Naive thymus-derived CD4-positive, alpha-beta T cell (primary cell): Measurements from ENCODE around the gene FGFR3. TPM values are rescaled to one million over a fixed set of nuclear protein-coding genes. Genes with fewer than 3 reads are reported as not detected.
A peak's percentile ranks its signal among the peaks of the same experiment; 100 is the strongest.

Experiments
- ATAC-seq: fragments of 150-1000 bp; cut with Tn5 transposase; 2 replicates; pipeline ENCODE4 v1.10.0; 2021; ENCODE audit warnings: mild to moderate bottlenecking, moderate library complexity
- CTCF ChIA-PET: fragments of 350-600 bp; sonication (Branson Sonifier 250); formaldehyde crosslinking; loops from one replicate; lab custom pipeline; 2021; ENCODE audit warnings: antibody characterized with exemption; lab: Charles Lee
- POLR2A ChIA-PET: fragments of 350-600 bp; sonication (Branson Sonifier 250); formaldehyde crosslinking; loops from one replicate; lab custom pipeline; 2021; ENCODE audit warnings: antibody characterized with exemption, inconsistent platforms; lab: Charles Lee
- DNase-seq, 9 donors: peaks; one replicate each; pipeline versions ENCODE4 v3.0.0 to v3.0.0-alpha.2; 2020 to 2022; ENCODE audit warnings: mixed read lengths in 1 of 9
- H3K27ac ChIP-seq: one replicate; pipeline ENCODE4 v1.7.0; 2013; ENCODE audit warnings: mild to moderate bottlenecking, low read depth, low read length, moderate library complexity
- H3K27me3 ChIP-seq, 2 donors: one replicate each; pipeline ENCODE4 v1.7.0; 2013; ENCODE audit warnings: low read length in 2 of 2, mild to moderate bottlenecking in 2 of 2, moderate library complexity in 2 of 2; ENCODE audit not compliant: control insufficient read depth in 2 of 2, insufficient read depth in 2 of 2
- H3K36me3 ChIP-seq, 3 experiments: 1 replicate in 2 of 3; 2 replicates in 1 of 3; pipeline ENCODE4 v1.7.0; 2013; ENCODE audit warnings: low read length in 3 of 3, mild to moderate bottlenecking in 3 of 3, moderate library complexity in 1 of 3; ENCODE audit not compliant: insufficient read depth in 3 of 3, control insufficient read depth in 2 of 3
- H3K4me1 ChIP-seq, 2 donors: one replicate each; pipeline ENCODE4 v1.7.0; 2013; ENCODE audit warnings: low read length in 2 of 2, mild to moderate bottlenecking in 2 of 2, moderate library complexity in 1 of 2; ENCODE audit not compliant: control insufficient read depth in 2 of 2, insufficient read depth in 2 of 2
- H3K4me3 ChIP-seq: 2 replicates; pipeline ENCODE4 v1.7.0; 2013; ENCODE audit warnings: mild to moderate bottlenecking, low read length
- H3K9me3 ChIP-seq, 3 experiments: 1 replicate in 2 of 3; 2 replicates in 1 of 3; pipeline ENCODE4 v1.7.0; 2013; ENCODE audit warnings: low read length in 3 of 3; ENCODE audit not compliant: control insufficient read depth in 2 of 3
- H3K27ac Mint-ChIP-seq, 9 donors: one replicate each; pipeline ENCODE4 v1.8.0; 2020 to 2022; ENCODE audit warnings: mixed read lengths in 9 of 9, mild to moderate bottlenecking in 8 of 9, moderate library complexity in 5 of 9, inconsistent platforms in 2 of 9
- H3K27me3 Mint-ChIP-seq, 5 donors: one replicate each; pipeline ENCODE4 v1.8.0; 2021 to 2022; ENCODE audit warnings: mixed read lengths in 5 of 5, mild to moderate bottlenecking in 1 of 5
- H3K36me3 Mint-ChIP-seq, 5 donors: one replicate each; pipeline ENCODE4 v1.8.0; 2020 to 2022; ENCODE audit warnings: mixed read lengths in 5 of 5, mild to moderate bottlenecking in 3 of 5, inconsistent platforms in 1 of 5
- H3K4me1 Mint-ChIP-seq, 7 donors: one replicate each; pipeline ENCODE4 v1.8.0; 2020 to 2022; ENCODE audit warnings: mixed read lengths in 7 of 7, mild to moderate bottlenecking in 3 of 7, inconsistent platforms in 1 of 7
- H3K4me3 Mint-ChIP-seq, 10 donors: one replicate each; pipeline ENCODE4 v1.8.0; 2020 to 2022; ENCODE audit warnings: mild to moderate bottlenecking in 10 of 10, mixed read lengths in 10 of 10, moderate library complexity in 6 of 10, inconsistent platforms in 2 of 10
- H3K9me3 Mint-ChIP-seq, 11 donors: one replicate each; pipeline ENCODE4 v1.8.0; 2020 to 2022; ENCODE audit warnings: mixed read lengths in 11 of 11, mild to moderate bottlenecking in 4 of 11, inconsistent platforms in 1 of 11, moderate library complexity in 1 of 11
- intact Hi-C, 2 donors: fragments of 100-400 bp; cut with micrococcal nuclease; formaldehyde crosslinking; loops; one replicate each; pipeline ENCODE4 v1.15.1; 2023
- polyA plus RNA-seq, 2 donors: library from polyadenylated mRNA; unstranded; fragments of 300-500 nt; fragmentation: Illumina TruSeq; gene quantifications; one replicate each; pipeline ENCODE4 v1.2.3, GENCODE V29; 2021
- total RNA-seq, 6 experiments: library from RNA in 5 of 6; stranded (reverse) in 5 of 6; gene quantifications; 1 replicate in 5 of 6; 2 replicates in 1 of 6; pipeline ENCODE4 v1.2.3 and lab custom pipeline; 2021 to 2026

The FGFR3 gene
- total RNA-seq (1 to 10 TPM in 1 of 5 experiments, not detected in 4; 1.0 TPM), polyA plus RNA-seq (not detected), total RNA-seq (lab: John Stamatoyannopoulos, UW) (not detected)

- peak within 1 kb of the TSS in 1 of 9 donors; percentile 56 for H3K27ac Mint-ChIP-seq
These were observed at the start of gene FGFR3 for GRCh38 chr4:1792832-1793495. FGFR3 (plus strand) TSS chr4:1793293; CDS start chr4:1793935, 642 bp downstream.

GRCh38 chr4:1743551-1743950, 49.5 kb upstream of the FGFR3 start:
- Histone ChIP-seq H3K36me3 (peaks cover 0 to 63% (median 14%) of the 10 kb centered on the region in 3 experiments), H3K4me3 (no peak overlapping the region), H3K27me3 (no peaks in the 10 kb centered on the region), H3K9me3 (peaks cover 0 to 4% (median 0%) of the 10 kb centered on the region in 3 experiments), H3K4me1 (no peaks in the 10 kb centered on the region), H3K27ac (no peak overlapping the region)
- H3K27me3 Mint-ChIP-seq, result no peaks in the 10 kb centered on the region
- peaks cover 7 to 25% (median 14%) of the 10 kb centered on the region in 5 donors for H3K36me3 Mint-ChIP-seq
- H3K4me1 Mint-ChIP-seq, result no peaks in the 10 kb centered on the region
- POLR2A ChIA-PET, result no interaction called here
- H3K27ac Mint-ChIP-seq, result peak overlapping the region in 4 of 9 donors; percentile 28 to 65 (median 35)
- ATAC-seq (no peak), DNase-seq (no peak)
- peaks cover 0 to 6% (median 4%) of the 10 kb centered on the region in 11 donors for H3K9me3 Mint-ChIP-seq
- no peak overlapping the region for H3K4me3 Mint-ChIP-seq
- intact Hi-C loops, result no loop called here
- CTCF ChIA-PET, result interaction anchor here (0.6 to 2.4 kb wide), 2 partner anchors 118 to 157 kb away, joined by 3 to 13 read pairs; no protein-coding TSS in a partner anchor

More at GRCh38 chr4:1792832-1793495, at the start of gene FGFR3:
- H3K36me3 Mint-ChIP-seq, result no peaks in the 10 kb centered on the region
- peak in 3 of 9 donors; percentile 16 to 71 (median 31) for DNase-seq
- peak within 1 kb of the TSS in 8 of 10 donors; percentile 34 to 72 (median 46) for H3K4me3 Mint-ChIP-seq
- peaks cover 0 to 1% (median 0%) of the 10 kb centered on the region in 7 donors for H3K4me1 Mint-ChIP-seq
- peaks cover 0 to 5% of the 10 kb centered on the region in 2 donors for H3K4me1 ChIP-seq
- H3K36me3 ChIP-seq, result no peaks in the 10 kb centered on the region
- no peak within 1 kb of the TSS for H3K4me3 ChIP-seq
- peak; percentile 90 for ATAC-seq
- no peak within 1 kb of the TSS for H3K27ac ChIP-seq
- no peaks in the 10 kb centered on the region for H3K9me3 ChIP-seq
- ChIA-PET CTCF (no interaction called here), POLR2A (no interaction called here)
- peaks cover 9 to 28% (median 11%) of the 10 kb centered on the region in 5 donors for H3K27me3 Mint-ChIP-seq
- intact Hi-C loops, result loop anchor here in 1 of 2 donors (2.0 to 5.0 kb wide), 2 partner anchors 26 to 1279 kb away; partner anchors contain the start of genes HTT and HTT-AS
- H3K27me3 ChIP-seq, result peaks cover 0 to 12% of the 10 kb centered on the region in 2 donors
- no peaks in the 10 kb centered on the region for H3K9me3 Mint-ChIP-seq

- Mint-ChIP-seq H3K4me1 (no peaks in the 10 kb centered on the region), H3K9me3 (peaks cover 0 to 2% (median 0%) of the 10 kb centered on the region in 11 donors), H3K36me3 (peaks cover 4 to 20% (median 10%) of the 10 kb centered on the region in 5 donors), H3K27ac (peak overlapping the region in 1 of 9 donors; percentile 14), H3K27me3 (no peaks in the 10 kb centered on the region), H3K4me3 (no peak overlapping the region)
- CTCF ChIA-PET, result interaction anchor here (0.6 to 2.4 kb wide), 4 partner anchors 65 to 156 kb away, joined by 3 to 13 read pairs (median 4); no protein-coding TSS in a partner anchor
- POLR2A ChIA-PET, result no interaction called here
- intact Hi-C loops, result no loop called here
- ATAC-seq, result no peak
- no peaks in the 10 kb centered on the region for H3K9me3 ChIP-seq
- no peaks in the 10 kb centered on the region for H3K27me3 ChIP-seq
- peaks cover 0 to 59% (median 14%) of the 10 kb centered on the region in 3 experiments for H3K36me3 ChIP-seq
- no peaks in the 10 kb centered on the region for H3K4me1 ChIP-seq
- H3K4me3 ChIP-seq, result no peak overlapping the region
- no peak for DNase-seq
- H3K27ac ChIP-seq, result no peak overlapping the region
These were observed 49.1 kb upstream of the FGFR3 start for GRCh38 chr4:1743975-1744374.

- Histone ChIP-seq H3K9me3 (no peaks in the 10 kb centered on the region), H3K27ac (no peak overlapping the region), H3K27me3 (no peaks in the 10 kb centered on the region), H3K4me3 (no peak overlapping the region), H3K4me1 (no peaks in the 10 kb centered on the region), H3K36me3 (peaks cover 0 to 53% (median 10%) of the 10 kb centered on the region in 3 experiments)
- no peak for ATAC-seq
- H3K27ac Mint-ChIP-seq, result no peak overlapping the region
- POLR2A ChIA-PET, result interaction anchor here (0.5 kb wide), 1 partner anchor 574 kb away, joined by 3 read pairs; no protein-coding TSS in a partner anchor
- H3K4me1 Mint-ChIP-seq, result no peaks in the 10 kb centered on the region
- intact Hi-C loops, result no loop called here
- H3K4me3 Mint-ChIP-seq, result no peak overlapping the region
- H3K9me3 Mint-ChIP-seq, result no peaks in the 10 kb centered on the region
- no peaks in the 10 kb centered on the region for H3K27me3 Mint-ChIP-seq
- H3K36me3 Mint-ChIP-seq, result peaks cover 4 to 16% (median 7%) of the 10 kb centered on the region in 5 donors
- CTCF ChIA-PET, result interaction anchor here (0.8 to 2.4 kb wide), 4 partner anchors 65 to 156 kb away, joined by 3 to 13 read pairs (median 4); no protein-coding TSS in a partner anchor
- DNase-seq, result no peak
These were observed 48.5 kb upstream of the FGFR3 start for GRCh38 chr4:1744552-1744951.

- ChIA-PET CTCF (interaction anchor here (0.8 to 2.4 kb wide), 5 partner anchors 52 to 155 kb away, joined by 3 to 13 read pairs (median 4); no protein-coding TSS in a partner anchor), POLR2A (interaction anchor here (0.5 kb wide), 1 partner anchor 573 kb away, joined by 3 read pairs; no protein-coding TSS in a partner anchor)
- ATAC-seq (no peak), DNase-seq (no peak)
- H3K36me3 ChIP-seq, result peaks cover 0 to 47% (median 10%) of the 10 kb centered on the region in 3 experiments
- no peaks in the 10 kb centered on the region for H3K27me3 ChIP-seq
- Mint-ChIP-seq H3K4me3 (no peak overlapping the region), H3K36me3 (peaks cover 4 to 16% (median 7%) of the 10 kb centered on the region in 5 donors), H3K9me3 (no peaks in the 10 kb centered on the region), H3K27me3 (no peaks in the 10 kb centered on the region), H3K4me1 (no peaks in the 10 kb centered on the region), H3K27ac (peak overlapping the region in 1 of 9 donors; percentile 19)
- intact Hi-C loops, result no loop called here
- H3K4me1 ChIP-seq, result no peaks in the 10 kb centered on the region
- no peak overlapping the region for H3K27ac ChIP-seq
- H3K4me3 ChIP-seq, result no peak overlapping the region
- no peaks in the 10 kb centered on the region for H3K9me3 ChIP-seq
These were observed 47.9 kb upstream of the FGFR3 start for GRCh38 chr4:1745165-1745564.

- Histone ChIP-seq H3K27ac (no peak overlapping the region), H3K4me3 (no peak overlapping the region), H3K9me3 (no peaks in the 10 kb centered on the region), H3K27me3 (no peaks in the 10 kb centered on the region), H3K4me1 (no peaks in the 10 kb centered on the region), H3K36me3 (peaks cover 0 to 42% (median 10%) of the 10 kb centered on the region in 3 experiments)
- H3K4me3 Mint-ChIP-seq, result no peak overlapping the region
- peaks cover 3 to 13% (median 7%) of the 10 kb centered on the region in 5 donors for H3K36me3 Mint-ChIP-seq
- no peaks in the 10 kb centered on the region for H3K9me3 Mint-ChIP-seq
- intact Hi-C loops, result loop anchor here in 1 of 2 donors (1.0 to 2.0 kb wide), 2 partner anchors 154 to 441 kb away; no protein-coding TSS in a partner anchor
- no peaks in the 10 kb centered on the region for H3K4me1 Mint-ChIP-seq
- no peak for ATAC-seq
- DNase-seq, result no peak
- CTCF ChIA-PET, result interaction anchor here (1.1 to 2.4 kb wide), 3 partner anchors 53 to 155 kb away, joined by 4 to 13 read pairs (median 5); no protein-coding TSS in a partner anchor
- H3K27me3 Mint-ChIP-seq, result no peaks in the 10 kb centered on the region
- POLR2A ChIA-PET, result no interaction called here
- H3K27ac Mint-ChIP-seq, result peak overlapping the region in 1 of 9 donors; percentile 52
These were observed 47.4 kb upstream of the FGFR3 start for GRCh38 chr4:1745697-1746096.
